Tibial artery (tissue), 4 donors: ENCODE results near the gene CYP27B1.

ENCODE experiments used
- DNase-seq, 2 donors: peaks; one replicate each; pipeline ENCODE4 v3.0.0-alpha.2; 2019
- H3K27ac ChIP-seq, 2 donors: fragments of 200-600 bp; sonication (generic) in 1 of 2; 1 replicate in 1 of 2; 2 replicates in 1 of 2; pipeline ENCODE4 v1.5.1; 2018 to 2019; ENCODE audit warnings: mild to moderate bottlenecking in 1 of 2
- H3K27me3 ChIP-seq, 2 donors: fragments of 200-600 bp; sonication (generic) in 1 of 2; one replicate each; pipeline versions ENCODE4 v1.5.1 to v1.6.0; 2016 to 2019
- H3K36me3 ChIP-seq, 3 donors: fragments of 200-600 bp; sonication (generic) in 2 of 3; one replicate each; pipeline ENCODE4 v1.5.1; 2016 to 2019; ENCODE audit warnings: mild to moderate bottlenecking in 2 of 3
- H3K4me1 ChIP-seq, 4 donors: fragments of 200-600 bp; sonication (generic) in 2 of 4; 1 replicate in 3 of 4; 2 replicates in 1 of 4; pipeline ENCODE4 v1.5.1; 2016 to 2019
- H3K4me3 ChIP-seq, 2 donors: fragments of 200-600 bp; sonication (generic) in 1 of 2; 1 replicate in 1 of 2; 2 replicates in 1 of 2; pipeline ENCODE4 v1.5.1; 2018 to 2019; ENCODE audit warnings: mild to moderate bottlenecking in 2 of 2
- H3K9me3 ChIP-seq, 3 donors: fragments of 200-600 bp; sonication (generic) in 1 of 3; one replicate each; pipeline ENCODE4 v1.5.1; 2016 to 2019
- intact Hi-C: fragments of 100-400 bp; cut with DNase I; formaldehyde crosslinking; loops from one replicate; pipeline ENCODE4 v1.15.0; 2023; ENCODE audit warnings: low total_unique reads
- TF ChIP-seq, protein P1 (sequence below), 2 experiments: fragments of 200-600 bp in 1 of 2; fragments of 450-650 bp in 1 of 2; IDR thresholded peaks; one replicate each; pipeline ENCODE4 v1.5.1; 2017 to 2019; ENCODE audit warnings: antibody characterized with exemption in 2 of 2, mild to moderate bottlenecking in 1 of 2, moderate library complexity in 1 of 2

The CYP27B1 gene

DNA sequence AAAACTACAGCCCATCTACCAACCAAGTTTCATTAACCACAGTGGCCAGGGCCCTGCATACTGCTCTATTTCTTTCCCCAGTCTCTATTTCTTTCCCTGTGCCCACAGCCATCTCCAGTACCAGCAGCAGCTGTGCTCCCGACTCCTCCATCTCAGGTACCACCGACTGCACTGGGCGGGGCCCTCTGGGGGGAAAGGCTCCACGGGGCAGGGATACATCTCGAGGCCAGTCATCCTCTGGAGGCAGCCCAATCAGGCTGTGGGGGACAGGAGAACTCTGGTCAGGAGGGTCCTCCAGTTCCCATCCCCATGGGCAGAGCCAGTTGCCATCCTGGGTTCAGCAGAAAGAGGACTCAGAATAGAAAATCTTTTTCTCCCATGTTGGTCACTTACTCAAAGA is 17.8 kb downstream of the CYP27B1 start:
- H3K27me3 ChIP-seq, result no peaks in the 10 kb centered on the region
- intact Hi-C loops, result no loop called here
- no peak for DNase-seq
- H3K4me3 ChIP-seq, result no peak overlapping the region
- TF ChIP-seq, protein P1, sequence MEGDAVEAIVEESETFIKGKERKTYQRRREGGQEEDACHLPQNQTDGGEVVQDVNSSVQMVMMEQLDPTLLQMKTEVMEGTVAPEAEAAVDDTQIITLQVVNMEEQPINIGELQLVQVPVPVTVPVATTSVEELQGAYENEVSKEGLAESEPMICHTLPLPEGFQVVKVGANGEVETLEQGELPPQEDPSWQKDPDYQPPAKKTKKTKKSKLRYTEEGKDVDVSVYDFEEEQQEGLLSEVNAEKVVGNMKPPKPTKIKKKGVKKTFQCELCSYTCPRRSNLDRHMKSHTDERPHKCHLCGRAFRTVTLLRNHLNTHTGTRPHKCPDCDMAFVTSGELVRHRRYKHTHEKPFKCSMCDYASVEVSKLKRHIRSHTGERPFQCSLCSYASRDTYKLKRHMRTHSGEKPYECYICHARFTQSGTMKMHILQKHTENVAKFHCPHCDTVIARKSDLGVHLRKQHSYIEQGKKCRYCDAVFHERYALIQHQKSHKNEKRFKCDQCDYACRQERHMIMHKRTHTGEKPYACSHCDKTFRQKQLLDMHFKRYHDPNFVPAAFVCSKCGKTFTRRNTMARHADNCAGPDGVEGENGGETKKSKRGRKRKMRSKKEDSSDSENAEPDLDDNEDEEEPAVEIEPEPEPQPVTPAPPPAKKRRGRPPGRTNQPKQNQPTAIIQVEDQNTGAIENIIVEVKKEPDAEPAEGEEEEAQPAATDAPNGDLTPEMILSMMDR (IDR thresholded peaks at IDR 0.05), result no peak
- no peaks in the 10 kb centered on the region for H3K9me3 ChIP-seq
- no peak overlapping the region for H3K27ac ChIP-seq
- peaks cover 23 to 49% (median 27%) of the 10 kb centered on the region in 3 donors for H3K36me3 ChIP-seq
- H3K4me1 ChIP-seq, result peaks cover 0 to 29% (median 24%) of the 10 kb centered on the region in 4 donors

DNA sequence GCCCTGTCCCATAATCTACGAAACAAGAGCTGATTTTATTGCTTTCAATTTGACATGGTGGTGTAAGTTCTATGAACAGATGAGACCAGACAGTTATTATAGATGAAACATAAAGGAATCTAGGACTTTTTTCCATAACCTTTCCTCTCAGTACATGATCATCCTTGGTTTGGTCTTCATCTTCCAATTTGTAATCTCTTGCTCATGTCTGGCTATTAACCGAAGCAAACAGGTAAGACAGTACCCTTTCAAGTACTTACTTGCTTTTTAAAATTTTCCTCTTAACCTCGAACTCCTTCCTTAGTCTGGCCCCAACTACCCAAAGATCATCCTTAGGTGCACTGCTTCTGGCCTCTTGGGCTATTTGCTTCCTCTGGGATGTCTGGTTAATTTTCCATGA is 20.9 kb downstream of the CYP27B1 start:
- TF ChIP-seq, protein P1 (IDR thresholded peaks at IDR 0.05), result no peak
- intact Hi-C loops, result no loop called here
- Histone ChIP-seq H3K4me1 (peaks cover 0 to 18% (median 13%) of the 10 kb centered on the region in 4 donors), H3K27ac (peak overlapping the region in 1 of 2 donors; percentile 98), H3K36me3 (peaks cover 23 to 49% (median 27%) of the 10 kb centered on the region in 3 donors), H3K9me3 (no peaks in the 10 kb centered on the region), H3K4me3 (peak overlapping the region in 1 of 2 donors; percentile 97), H3K27me3 (peaks cover 0 to 12% of the 10 kb centered on the region in 2 donors)
- DNase-seq, result no peak

DNA sequence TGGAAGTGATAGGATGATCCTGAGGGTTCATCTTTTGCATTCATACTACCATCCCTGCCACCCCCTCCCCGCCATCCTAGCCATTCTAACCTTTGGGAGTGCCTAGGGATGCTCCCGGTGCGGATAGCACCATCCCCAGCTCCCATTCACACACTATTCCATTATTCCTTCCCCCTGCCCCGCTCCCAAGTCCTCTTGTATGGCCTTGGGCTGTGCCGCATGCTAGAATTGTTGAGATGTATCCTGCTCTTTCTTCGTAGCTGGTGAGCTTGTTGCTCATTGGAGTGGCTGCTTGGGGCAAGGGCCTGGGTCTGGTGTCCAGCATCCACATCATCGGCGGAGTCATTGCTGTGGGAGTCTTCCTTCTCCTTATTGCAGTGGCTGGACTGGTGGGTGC is 21.4 kb downstream of the CYP27B1 start:
- peaks cover 23 to 44% (median 27%) of the 10 kb centered on the region in 3 donors for H3K36me3 ChIP-seq
- peak overlapping the region; percentile 80 to 97 for H3K4me3 ChIP-seq
- TF ChIP-seq, protein P1 (IDR thresholded peaks at IDR 0.05), result no peak
- DNase-seq, result no peak
- peaks cover 0 to 17% of the 10 kb centered on the region in 2 donors for H3K27me3 ChIP-seq
- no peaks in the 10 kb centered on the region for H3K9me3 ChIP-seq
- peaks cover 0 to 16% (median 11%) of the 10 kb centered on the region in 4 donors for H3K4me1 ChIP-seq
- peak overlapping the region; percentile 98 to 99 for H3K27ac ChIP-seq
- intact Hi-C loops, result no loop called here

DNA sequence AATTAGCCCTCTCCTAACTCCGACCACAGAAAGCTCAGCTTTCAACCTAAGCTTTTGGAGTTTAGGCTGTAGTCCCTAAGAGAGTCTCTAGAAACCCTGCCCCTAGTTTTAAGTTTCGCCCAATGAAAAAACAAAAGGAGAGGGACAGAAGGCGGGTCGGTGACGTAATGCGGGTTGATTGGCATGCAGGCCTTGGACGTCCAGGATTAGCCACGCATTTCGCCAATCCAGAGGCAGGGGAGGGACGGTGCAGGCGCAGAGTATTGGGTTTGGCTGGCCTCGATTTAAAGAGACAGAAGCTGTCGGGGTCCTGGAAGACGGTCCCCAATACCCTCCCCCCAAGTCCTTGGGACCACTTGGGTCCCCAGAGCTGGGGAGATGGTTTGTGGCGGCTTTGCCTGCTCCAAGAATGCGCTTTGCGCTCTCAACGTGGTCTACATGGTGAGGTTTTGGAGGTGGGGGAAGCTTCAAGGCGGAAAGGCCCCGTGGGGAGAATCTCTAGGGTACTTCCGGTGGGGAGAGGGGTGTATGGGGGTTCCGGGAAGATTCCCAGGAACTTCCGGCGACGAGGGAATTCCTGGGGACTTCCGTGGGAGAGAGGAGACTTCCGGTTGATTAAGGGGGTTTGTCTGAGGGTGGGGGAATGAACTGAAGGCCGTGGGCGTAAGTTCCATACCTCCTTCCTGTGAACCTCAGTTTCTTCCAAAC is 21.9 kb downstream of the CYP27B1 start, which contains the start of gene TSPAN31:
Gene TSPAN31 (plus strand): TSS at position 263 of the 708 bp plus-strand sequence. CDS start 116 bp downstream, at position 379.
- TF ChIP-seq, protein P1 (IDR thresholded peaks at IDR 0.05), result peak in 1 of 2 experiments; percentile 16

DNA sequence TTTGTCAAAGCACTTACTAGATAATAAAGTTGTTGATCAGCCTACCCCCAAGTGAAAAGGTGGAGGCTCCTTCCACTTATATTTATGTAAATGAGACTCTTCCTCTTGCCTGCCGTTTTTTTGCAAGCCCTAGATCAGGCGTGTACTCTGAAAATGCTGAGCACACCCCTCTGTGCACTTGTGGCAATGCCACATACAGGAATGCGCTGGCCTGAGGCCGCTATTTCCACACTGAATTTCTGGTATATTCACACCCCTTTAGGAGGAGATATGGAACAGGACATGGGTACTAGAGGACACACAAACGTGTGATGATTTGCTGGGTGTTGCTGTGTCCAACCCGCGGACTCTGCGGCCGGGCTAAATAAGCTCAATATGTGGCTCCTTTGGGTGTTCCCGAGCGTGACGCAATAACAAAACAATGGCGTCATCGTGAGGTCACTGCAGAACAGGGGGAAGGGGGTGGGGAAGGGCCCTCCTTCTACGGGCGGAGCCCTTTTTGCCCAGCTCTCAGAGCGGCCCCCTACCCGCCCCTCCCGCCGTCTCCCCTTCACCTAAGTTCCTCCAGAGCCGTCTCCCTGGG is 22.6 kb downstream of the CYP27B1 start:
- peak overlapping the region; percentile 98 to 99 for H3K27ac ChIP-seq
- DNase-seq, result peak; percentile 66 to 91
- peaks cover 0 to 29% of the 10 kb centered on the region in 2 donors for H3K27me3 ChIP-seq
- no peaks in the 10 kb centered on the region for H3K9me3 ChIP-seq
- TF ChIP-seq, protein P1 (IDR thresholded peaks at IDR 0.05), result no peak
- peak overlapping the region; percentile 80 to 97 for H3K4me3 ChIP-seq
- H3K36me3 ChIP-seq, result peaks cover 23 to 32% (median 25%) of the 10 kb centered on the region in 3 donors
- intact Hi-C loops, result no loop called here
- peaks cover 0 to 16% (median 11%) of the 10 kb centered on the region in 4 donors for H3K4me1 ChIP-seq

More for the DNA sequence above, 21.9 kb downstream of the CYP27B1 start, which contains the start of gene TSPAN31:
- Histone ChIP-seq H3K27me3 (peaks cover 0 to 23% of the 10 kb centered on the region in 2 donors), H3K27ac (peak within 1 kb of the TSS; percentile 98 to 99), H3K9me3 (no peaks in the 10 kb centered on the region), H3K4me1 (peaks cover 0 to 16% (median 11%) of the 10 kb centered on the region in 4 donors), H3K4me3 (peak within 1 kb of the TSS; percentile 80 to 97), H3K36me3 (peaks cover 23 to 39% (median 27%) of the 10 kb centered on the region in 3 donors)
- peak; percentile 99 for DNase-seq
- intact Hi-C loops, result no loop called here
